Sigmoid colon (tissue), 7 donors: Measurements from ENCODE around the gene SLC6A15. TPM values are rescaled to one million over a fixed set of nuclear protein-coding genes. Genes with fewer than 3 reads are reported as not detected.

Experiments used
- DNase-seq: peaks from one replicate; pipeline ENCODE4 v3.0.0-alpha.2; 2019
- H3K27ac ChIP-seq, 4 donors: fragments of 200-600 bp; sonication (generic); one replicate each; pipeline ENCODE4 v1.5.1; 2016 to 2019; ENCODE audit warnings: mild to moderate bottlenecking in 1 of 4
- H3K27me3 ChIP-seq, 3 donors: fragments of 200-600 bp; sonication (generic); one replicate each; pipeline ENCODE4 v1.5.1; 2019; ENCODE audit warnings: mild to moderate bottlenecking in 1 of 3
- H3K36me3 ChIP-seq, 4 donors: fragments of 200-600 bp; sonication (generic); one replicate each; pipeline ENCODE4 v1.5.1; 2016 to 2019
- H3K4me1 ChIP-seq, 4 donors: fragments of 200-600 bp; sonication (generic); one replicate each; pipeline ENCODE4 v1.5.1; 2017 to 2019
- H3K4me3 ChIP-seq, 4 donors: fragments of 200-600 bp; sonication (generic); one replicate each; pipeline ENCODE4 v1.5.1; 2017 to 2019; ENCODE audit warnings: mild to moderate bottlenecking in 2 of 4, moderate library complexity in 1 of 4
- H3K9me3 ChIP-seq, 4 donors: fragments of 200-600 bp in 3 of 4; sonication (generic) in 3 of 4; one replicate each; pipeline versions ENCODE4 v1.5.1 to v1.6.1; 2013 to 2019
- EP300 ChIP-seq, 4 donors: sonication (generic); formaldehyde crosslinking; IDR thresholded peaks; one replicate each; pipeline ENCODE4 v1.6.1; 2017; ENCODE audit warnings: antibody characterized with exemption in 4 of 4
- POLR2A ChIP-seq, 2 donors: fragments of 450-650 bp; IDR thresholded peaks; one replicate each; pipeline ENCODE4 v1.6.1; 2016; ENCODE audit warnings: antibody characterized with exemption in 2 of 2, mild to moderate bottlenecking in 2 of 2, moderate library complexity in 2 of 2
- POLR2AphosphoS5 ChIP-seq, 4 donors: sonication (generic); formaldehyde crosslinking; IDR thresholded peaks; one replicate each; pipeline ENCODE4 v1.6.1; 2017; ENCODE audit warnings: antibody characterized with exemption in 4 of 4
- WGBS, 2 donors: extraction: QIAGEN DNeasy Blood & Tissue Kit; methylation state at CpG; one replicate each; pipeline ENCODE4 v1.1.7; 2013; 5-methylcytosine and 5-hydroxymethylcytosine counted together
- intact Hi-C: fragments of 100-400 bp; cut with DNase I; formaldehyde crosslinking; loops from one replicate; pipeline ENCODE4 v1.15.1; 2023
- polyA plus RNA-seq, 3 donors: library from polyadenylated mRNA; stranded (reverse); fragments of 200-250 nt; gene quantifications; one replicate each; pipeline ENCODE4 v1.2.3, GENCODE V29; 2013
- total RNA-seq, 4 donors: library from RNA; depleted of rRNA; stranded (reverse); fragments of >200 nt; gene quantifications; one replicate each; pipeline ENCODE4 v1.1.0, GENCODE V29; 2016
- TF ChIP-seq, protein P1 (sequence below), 4 experiments: fragments of 450-650 bp in 3 of 4; fragments of 200-600 bp in 1 of 4; IDR thresholded peaks; one replicate each; pipeline ENCODE4 v1.5.1; 2016 to 2019; ENCODE audit warnings: antibody characterized with exemption in 4 of 4, mild to moderate bottlenecking in 3 of 4, moderate library complexity in 2 of 4
- donor health status: healthy with polysubstance abuse.
- donor health status: Bipolar disorder and iron deficiency.
- donor health status: healthy.

SLC6A15 gene
- total and polyA plus RNA-seq, 7 donors = 0.35 to 2.6 (median 0.97) TPM; not detected in 1

DNA sequence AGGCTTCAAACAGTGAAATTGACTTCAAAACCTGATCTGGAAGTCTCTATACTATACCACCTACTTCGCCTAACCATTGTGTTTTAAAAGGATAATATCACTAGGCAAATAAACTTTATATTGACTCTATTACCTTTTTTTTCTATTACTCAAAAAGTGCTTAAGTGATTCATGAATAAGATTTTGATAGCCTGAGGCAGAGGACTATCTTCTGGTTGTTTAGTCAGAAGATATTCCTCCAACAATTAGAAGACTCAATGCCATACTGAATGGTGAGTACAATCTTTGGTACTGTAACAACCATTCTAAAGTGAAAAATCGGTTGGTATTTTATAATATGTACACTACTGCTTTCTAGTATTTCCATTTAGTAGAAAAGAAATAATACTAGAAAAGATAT lies 22.8 kb downstream of the SLC6A15 start:
- H3K4me1 ChIP-seq = no peaks in the 10 kb centered on the region
- H3K9me3 ChIP-seq = no peaks in the 10 kb centered on the region
- no peak overlapping the region for H3K4me3 ChIP-seq
- no peaks in the 10 kb centered on the region for H3K36me3 ChIP-seq
- intact Hi-C loops = no loop called here
- TF ChIP-seq POLR2A (IDR thresholded peaks at IDR 0.05) (no peak), POLR2AphosphoS5 (IDR thresholded peaks at IDR 0.05) (no peak), EP300 (IDR thresholded peaks at IDR 0.05) (no peak)
- TF ChIP-seq, protein P1, sequence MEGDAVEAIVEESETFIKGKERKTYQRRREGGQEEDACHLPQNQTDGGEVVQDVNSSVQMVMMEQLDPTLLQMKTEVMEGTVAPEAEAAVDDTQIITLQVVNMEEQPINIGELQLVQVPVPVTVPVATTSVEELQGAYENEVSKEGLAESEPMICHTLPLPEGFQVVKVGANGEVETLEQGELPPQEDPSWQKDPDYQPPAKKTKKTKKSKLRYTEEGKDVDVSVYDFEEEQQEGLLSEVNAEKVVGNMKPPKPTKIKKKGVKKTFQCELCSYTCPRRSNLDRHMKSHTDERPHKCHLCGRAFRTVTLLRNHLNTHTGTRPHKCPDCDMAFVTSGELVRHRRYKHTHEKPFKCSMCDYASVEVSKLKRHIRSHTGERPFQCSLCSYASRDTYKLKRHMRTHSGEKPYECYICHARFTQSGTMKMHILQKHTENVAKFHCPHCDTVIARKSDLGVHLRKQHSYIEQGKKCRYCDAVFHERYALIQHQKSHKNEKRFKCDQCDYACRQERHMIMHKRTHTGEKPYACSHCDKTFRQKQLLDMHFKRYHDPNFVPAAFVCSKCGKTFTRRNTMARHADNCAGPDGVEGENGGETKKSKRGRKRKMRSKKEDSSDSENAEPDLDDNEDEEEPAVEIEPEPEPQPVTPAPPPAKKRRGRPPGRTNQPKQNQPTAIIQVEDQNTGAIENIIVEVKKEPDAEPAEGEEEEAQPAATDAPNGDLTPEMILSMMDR (IDR thresholded peaks at IDR 0.05) = no peak
- no peaks in the 10 kb centered on the region for H3K27me3 ChIP-seq
- H3K27ac ChIP-seq = no peak overlapping the region
- 68 to 83% methylated on average over 2 of the region's 2 CpGs for WGBS, 2 donors
- DNase-seq = no peak

DNA sequence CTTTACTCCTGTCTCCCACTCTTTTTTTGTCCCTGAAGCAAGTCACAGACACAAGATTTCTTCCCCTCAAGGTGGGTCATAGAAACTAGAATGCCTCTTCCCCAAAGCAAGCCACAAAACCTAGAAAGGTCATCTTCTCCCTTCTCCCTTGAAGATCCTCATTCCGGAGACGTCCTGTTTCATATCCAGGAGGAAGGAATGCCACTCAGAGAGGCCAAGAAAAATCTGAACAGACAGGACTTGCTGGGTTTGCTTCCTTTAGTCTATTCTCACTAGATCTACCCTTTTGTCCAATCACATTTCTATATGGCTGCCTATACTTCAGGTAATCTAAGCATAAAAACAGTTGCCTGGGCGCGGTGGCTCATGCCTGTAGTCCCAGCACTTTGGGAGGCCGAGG lies 23.7 kb downstream of the SLC6A15 start:
- Histone ChIP-seq H3K27ac (no peak overlapping the region), H3K4me1 (no peaks in the 10 kb centered on the region), H3K9me3 (no peaks in the 10 kb centered on the region), H3K36me3 (no peaks in the 10 kb centered on the region), H3K4me3 (no peak overlapping the region), H3K27me3 (no peaks in the 10 kb centered on the region)
- TF ChIP-seq POLR2AphosphoS5 (IDR thresholded peaks at IDR 0.05) (no peak), EP300 (IDR thresholded peaks at IDR 0.05) (no peak), POLR2A (IDR thresholded peaks at IDR 0.05) (no peak)
- TF ChIP-seq, protein P1 (IDR thresholded peaks at IDR 0.05) = no peak
- intact Hi-C loops = no loop called here
- no peak for DNase-seq
- 89 to 90% methylated on average over 5 of the region's 5 CpGs for WGBS, 2 donors

DNA sequence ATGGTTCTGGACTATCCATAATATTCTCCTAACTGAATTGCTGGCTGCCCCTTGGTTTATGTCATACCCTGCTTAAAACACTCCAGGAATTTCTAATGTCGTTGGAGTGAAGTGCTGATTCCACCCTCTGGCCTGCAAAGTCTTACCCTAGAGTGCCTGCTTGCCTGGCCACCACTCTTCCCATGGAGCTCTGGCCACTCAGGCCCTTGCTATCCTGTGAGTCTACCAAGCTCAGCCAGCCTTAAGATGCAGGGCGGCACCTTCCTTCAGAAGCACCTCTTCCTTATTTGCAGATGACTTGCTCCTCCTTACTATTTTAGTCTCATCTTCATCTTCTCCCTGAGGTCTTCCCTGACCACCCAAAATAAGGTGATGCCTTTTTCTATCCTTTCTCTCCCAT lies 35.3 kb downstream of the SLC6A15 start:
- intact Hi-C loops = no loop called here
- no peak for DNase-seq
- no peaks in the 10 kb centered on the region for H3K36me3 ChIP-seq
- H3K4me3 ChIP-seq = no peak overlapping the region
- H3K27ac ChIP-seq = no peak overlapping the region
- 59 to 73% methylated on average over 2 of the region's 2 CpGs for WGBS, 2 donors
- no peaks in the 10 kb centered on the region for H3K4me1 ChIP-seq
- no peaks in the 10 kb centered on the region for H3K27me3 ChIP-seq
- no peaks in the 10 kb centered on the region for H3K9me3 ChIP-seq
- TF ChIP-seq, protein P1 (IDR thresholded peaks at IDR 0.05) = no peak
- TF ChIP-seq POLR2AphosphoS5 (IDR thresholded peaks at IDR 0.05) (no peak), POLR2A (IDR thresholded peaks at IDR 0.05) (no peak), EP300 (IDR thresholded peaks at IDR 0.05) (no peak)

DNA sequence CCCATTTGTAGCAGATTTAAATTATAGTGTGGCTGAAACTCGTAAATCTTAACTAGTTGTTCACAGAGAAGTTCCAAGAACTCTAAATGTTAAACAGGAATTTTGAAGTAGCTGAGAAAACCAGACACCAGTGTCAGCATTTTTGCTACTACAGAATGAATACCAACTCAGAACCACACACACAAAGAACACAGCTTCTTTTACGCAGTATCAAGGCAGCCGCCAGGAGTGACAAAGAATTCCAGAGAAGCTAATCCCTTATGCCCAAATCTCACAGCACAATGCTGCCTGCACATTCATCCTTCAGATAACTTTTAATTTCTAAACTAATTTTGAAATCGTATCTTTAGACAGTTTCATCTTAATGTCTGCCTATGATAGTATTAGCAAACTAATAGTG lies 37.4 kb downstream of the SLC6A15 start:
- WGBS, 2 donors = 70 to 74% methylated on average over 4 of the region's 4 CpGs
- TF ChIP-seq EP300 (IDR thresholded peaks at IDR 0.05) = no peak
- no peak for TF ChIP-seq POLR2AphosphoS5 (IDR thresholded peaks at IDR 0.05)
- TF ChIP-seq POLR2A (IDR thresholded peaks at IDR 0.05) = no peak
- TF ChIP-seq, protein P1 (IDR thresholded peaks at IDR 0.05) = no peak
- H3K4me3 ChIP-seq = no peak overlapping the region
- no peak for DNase-seq
- H3K27me3 ChIP-seq = no peaks in the 10 kb centered on the region
- H3K36me3 ChIP-seq = no peaks in the 10 kb centered on the region
- no peaks in the 10 kb centered on the region for H3K9me3 ChIP-seq
- H3K27ac ChIP-seq = no peak overlapping the region
- intact Hi-C loops = loop anchor here (2.0 kb wide), 1 partner anchor 182 kb away; no protein-coding TSS in a partner anchor
- no peaks in the 10 kb centered on the region for H3K4me1 ChIP-seq

DNA sequence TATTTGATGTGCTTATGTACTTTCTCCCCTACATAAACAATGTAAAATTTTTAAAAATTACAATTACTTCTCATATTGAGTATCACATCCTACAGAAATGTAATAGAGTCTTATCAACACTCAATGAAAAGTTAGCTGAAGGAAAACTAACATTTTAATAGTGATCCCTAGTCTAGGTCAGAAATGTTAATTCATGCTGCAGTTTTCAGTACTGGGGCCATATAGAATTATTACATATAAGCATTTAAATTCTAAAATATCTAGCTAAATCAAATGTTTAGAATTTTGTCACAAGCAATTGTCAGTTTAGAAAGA lies 37.8 kb downstream of the SLC6A15 start:
- Histone ChIP-seq H3K4me1 (no peaks in the 10 kb centered on the region), H3K4me3 (no peak overlapping the region), H3K36me3 (no peaks in the 10 kb centered on the region), H3K27ac (no peak overlapping the region), H3K27me3 (no peaks in the 10 kb centered on the region), H3K9me3 (no peaks in the 10 kb centered on the region)
- intact Hi-C loops = loop anchor here (2.0 kb wide), 1 partner anchor 182 kb away; no protein-coding TSS in a partner anchor
- DNase-seq = no peak
- TF ChIP-seq EP300 (IDR thresholded peaks at IDR 0.05) (no peak), POLR2AphosphoS5 (IDR thresholded peaks at IDR 0.05) (no peak), POLR2A (IDR thresholded peaks at IDR 0.05) (no peak)
- TF ChIP-seq, protein P1 (IDR thresholded peaks at IDR 0.05) = no peak
